Activated T-helper 1 cell treated with anti-CD3 and anti-CD28 coated beads, Interleukin-12 subunit alpha, Interleukin-12 subunit beta, Interleukin-2, Interleukin-4 antibody, amounts not matched to agents 30 ng/mL and 10 ng/mL and 1 ng/mL, durations not matched to agents 14 hours and 24 hours and 36 hours (primary cell): ENCODE measurements around the gene SKA2. TPM values are rescaled to one million over a fixed set of nuclear protein-coding genes. Genes with fewer than 3 reads are reported as not detected.
A peak's percentile ranks its signal among the peaks of the same experiment; 100 is the strongest.
"Not testable (repeated sequence)": the region's sequence is repeated elsewhere in the genome, so short reads cannot be mapped to it uniquely, and the experiment has no call there.

Experiments used
- DNase-seq: peaks from one replicate; pipeline ENCODE4 v3.0.0; 2021; ENCODE audit warnings: low spot score
- H3K27ac Mint-ChIP-seq: one replicate; pipeline ENCODE4 v1.8.0; 2021; ENCODE audit warnings: mild to moderate bottlenecking, mixed read lengths
- H3K27me3 Mint-ChIP-seq: one replicate; pipeline ENCODE4 v1.8.0; 2022; ENCODE audit warnings: mild to moderate bottlenecking, moderate library complexity, mixed read lengths; ENCODE audit not compliant: insufficient read depth
- H3K36me3 Mint-ChIP-seq: one replicate; pipeline ENCODE4 v1.8.0; 2021; ENCODE audit warnings: low read depth, mixed read lengths
- H3K4me1 Mint-ChIP-seq: one replicate; pipeline ENCODE4 v1.8.0; 2021; ENCODE audit warnings: low read depth, mixed read lengths
- H3K4me3 Mint-ChIP-seq: one replicate; pipeline ENCODE4 v1.8.0; 2021; ENCODE audit warnings: mild to moderate bottlenecking, moderate library complexity, mixed read lengths
- H3K9me3 Mint-ChIP-seq: one replicate; pipeline ENCODE4 v1.8.0; 2021; ENCODE audit warnings: mixed read lengths
- intact Hi-C: fragments of 100-400 bp; cut with micrococcal nuclease; formaldehyde crosslinking; loops from one replicate; pipeline ENCODE4 v1.15.1; 2024
- total RNA-seq: library from RNA; stranded (reverse); gene quantifications from 2 replicates; pipeline ENCODE4 v1.2.3, GENCODE V29; 2022

SKA2 gene
- total RNA-seq, 1 donor from 2014 or later: 52.1 TPM

DNA sequence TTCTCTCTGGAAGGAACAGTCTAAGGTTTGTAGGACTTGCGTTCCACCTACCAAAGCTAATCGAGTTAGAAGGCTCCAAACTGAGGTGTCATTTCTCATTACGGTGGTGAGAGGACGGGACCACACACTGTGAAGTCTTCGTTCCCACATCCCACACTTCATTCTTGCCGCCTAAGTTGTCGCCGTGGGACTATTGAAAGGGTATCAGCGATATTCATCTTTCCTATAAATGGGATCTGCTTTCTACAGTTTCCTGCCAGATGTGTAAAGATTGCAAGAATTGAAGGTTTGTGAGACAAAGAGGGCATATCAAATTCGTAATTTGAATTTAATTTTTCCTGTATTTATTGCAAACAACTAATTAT, 47.7 kb downstream of the SKA2 start:
- H3K27me3 Mint-ChIP-seq: peaks cover 1% of the 10 kb centered on the region
- H3K36me3 Mint-ChIP-seq: peaks cover 28% of the 10 kb centered on the region
- peak overlapping the region; percentile 90 for H3K27ac Mint-ChIP-seq
- no peaks in the 10 kb centered on the region for H3K9me3 Mint-ChIP-seq
- H3K4me1 Mint-ChIP-seq: peaks cover 65% of the 10 kb centered on the region
- peak overlapping the region; percentile 97 for H3K4me3 Mint-ChIP-seq
- intact Hi-C loops: loop anchor here (2.0 to 10.0 kb wide), 6 partner anchors 458 to 1285 kb away; partner anchors contain the start of genes CLTC, DHX40, PTRH2 and USP32
- no peak for DNase-seq

GRCh38 chr17:59106463-59107305, 48.3 kb downstream of the SKA2 start, which contains the start of gene TRIM37:
TRIM37 (minus strand) TSS chr17:59106880; CDS start chr17:59106461, 419 bp downstream.
- H3K36me3 Mint-ChIP-seq: peaks cover 28% of the 10 kb centered on the region
- intact Hi-C loops: loop anchor here (1.0 to 10.0 kb wide), 10 partner anchors 49 to 1286 kb away; partner anchors contain the start of genes CLTC, DHX40, GDPD1 and PRR11
- H3K9me3 Mint-ChIP-seq: no peaks in the 10 kb centered on the region
- peak within 1 kb of the TSS; percentile 90 for H3K27ac Mint-ChIP-seq
- H3K4me3 Mint-ChIP-seq: peak within 1 kb of the TSS; percentile 97
- peaks cover 66% of the 10 kb centered on the region for H3K4me1 Mint-ChIP-seq
- DNase-seq: peak; percentile 100
- H3K27me3 Mint-ChIP-seq: peaks cover 1% of the 10 kb centered on the region

DNA sequence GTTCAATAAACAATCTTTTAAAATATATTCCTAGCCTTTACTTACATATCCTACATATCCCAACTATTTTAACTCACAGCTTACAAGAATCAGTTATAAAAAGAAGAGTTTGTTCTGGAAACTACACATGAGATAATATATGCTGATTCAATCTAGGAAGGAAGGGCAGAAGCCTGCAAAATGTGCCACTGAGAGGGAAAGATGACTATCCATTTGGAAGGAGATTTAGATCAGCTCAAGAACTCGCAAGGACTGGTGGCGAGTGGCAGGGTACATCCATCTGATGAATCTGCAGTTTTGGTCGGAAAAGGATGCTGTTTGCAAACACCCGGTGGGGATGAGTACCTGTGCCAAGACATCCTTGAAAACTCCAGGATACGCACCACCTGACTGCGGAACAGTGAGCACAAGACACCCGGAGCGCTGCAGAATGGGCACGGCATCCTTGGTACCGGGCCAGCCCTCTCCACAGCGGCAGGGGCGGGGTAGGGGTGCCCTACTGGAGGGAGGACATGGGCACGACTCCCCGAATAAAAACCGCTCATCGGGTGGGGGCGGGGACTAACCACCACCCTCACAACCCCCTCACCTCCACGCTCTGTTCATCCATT, 49.0 kb downstream of the SKA2 start:
- Mint-ChIP-seq H3K27me3 (peaks cover 1% of the 10 kb centered on the region), H3K36me3 (peaks cover 27% of the 10 kb centered on the region), H3K4me3 (peak overlapping the region; percentile 97), H3K4me1 (peaks cover 59% of the 10 kb centered on the region), H3K27ac (peak overlapping the region; percentile 90), H3K9me3 (no peaks in the 10 kb centered on the region)
- intact Hi-C loops: loop anchor here (1.0 to 10.0 kb wide), 10 partner anchors 49 to 1286 kb away; partner anchors contain the start of genes CLTC, DHX40, GDPD1 and PRR11
- peak; percentile 63 for DNase-seq

GRCh38 chr17:59101178-59101577, 53.8 kb downstream of the SKA2 start:
- DNase-seq: no peak
- no peaks in the 10 kb centered on the region for H3K27me3 Mint-ChIP-seq
- intact Hi-C loops: loop anchor here (10.0 kb wide), 1 partner anchor 514 kb away; the partner anchor contains the start of gene CLTC
- H3K4me3 Mint-ChIP-seq: no peak overlapping the region
- no peak overlapping the region for H3K27ac Mint-ChIP-seq
- peaks cover 53% of the 10 kb centered on the region for H3K4me1 Mint-ChIP-seq
- peaks cover 36% of the 10 kb centered on the region for H3K36me3 Mint-ChIP-seq
- peaks cover 7% of the 10 kb centered on the region for H3K9me3 Mint-ChIP-seq

DNA sequence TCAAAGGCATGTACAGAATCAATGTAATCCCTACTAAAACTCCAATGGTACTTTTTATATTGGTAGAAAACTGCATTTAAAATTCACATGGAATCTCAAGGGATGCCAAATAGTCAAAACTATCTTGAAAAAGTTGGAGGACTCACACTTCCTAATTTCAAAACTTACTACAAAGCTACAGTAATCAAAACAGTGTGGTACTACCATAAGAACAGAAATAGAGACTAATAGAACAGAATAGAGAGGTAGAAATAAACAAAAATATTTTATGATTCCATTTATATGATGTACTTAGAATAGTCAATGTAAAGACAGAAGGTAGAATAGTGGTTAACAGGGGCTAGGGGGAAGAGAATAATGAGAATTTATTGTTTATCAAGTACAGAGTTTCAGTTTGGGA, 57.1 kb downstream of the SKA2 start:
- H3K36me3 Mint-ChIP-seq: peaks cover 39% of the 10 kb centered on the region
- no peak overlapping the region for H3K4me3 Mint-ChIP-seq
- intact Hi-C loops: no loop called here
- DNase-seq: no peak
- peaks cover 7% of the 10 kb centered on the region for H3K9me3 Mint-ChIP-seq
- no peak overlapping the region for H3K27ac Mint-ChIP-seq
- no peaks in the 10 kb centered on the region for H3K27me3 Mint-ChIP-seq
- H3K4me1 Mint-ChIP-seq: peaks cover 41% of the 10 kb centered on the region

DNA sequence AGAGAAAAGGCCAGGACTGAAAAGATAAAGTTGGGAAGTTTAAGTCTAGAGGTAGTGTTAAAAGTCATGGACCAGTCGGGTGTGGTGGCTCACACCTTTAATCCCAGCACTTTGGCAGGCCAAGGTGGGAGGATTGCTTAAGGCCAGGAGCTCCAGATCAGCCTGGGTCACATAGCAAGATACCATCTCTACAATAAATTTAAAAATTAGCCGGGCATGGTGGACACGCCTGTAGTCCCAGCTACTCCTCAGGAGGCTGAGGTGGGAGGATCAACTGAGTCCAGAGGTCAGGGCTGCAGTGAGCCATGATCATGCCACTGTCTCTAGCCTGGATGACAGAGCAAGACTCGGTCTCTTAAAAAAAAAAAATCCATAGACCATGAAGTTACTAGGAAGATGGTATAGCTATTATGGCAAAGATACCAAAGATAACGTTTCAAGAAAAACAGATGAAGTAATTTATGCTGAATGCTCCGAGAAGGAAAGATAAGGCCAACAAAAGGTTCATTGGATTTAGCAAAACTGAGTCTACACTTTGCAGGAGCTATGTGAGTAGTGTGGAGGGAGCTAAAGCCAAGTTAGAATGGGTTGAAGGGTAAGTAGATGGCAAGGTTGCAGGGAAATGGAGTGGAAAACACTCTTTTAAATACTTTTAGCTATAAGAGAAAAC, 60.0 kb downstream of the SKA2 start:
- H3K4me1 Mint-ChIP-seq: peaks cover 25% of the 10 kb centered on the region
- H3K4me3 Mint-ChIP-seq: no peak overlapping the region
- peaks cover 5% of the 10 kb centered on the region for H3K9me3 Mint-ChIP-seq
- DNase-seq: no peak
- intact Hi-C loops: no loop called here
- H3K27ac Mint-ChIP-seq: no peak overlapping the region
- no peaks in the 10 kb centered on the region for H3K27me3 Mint-ChIP-seq
- H3K36me3 Mint-ChIP-seq: peaks cover 24% of the 10 kb centered on the region

DNA sequence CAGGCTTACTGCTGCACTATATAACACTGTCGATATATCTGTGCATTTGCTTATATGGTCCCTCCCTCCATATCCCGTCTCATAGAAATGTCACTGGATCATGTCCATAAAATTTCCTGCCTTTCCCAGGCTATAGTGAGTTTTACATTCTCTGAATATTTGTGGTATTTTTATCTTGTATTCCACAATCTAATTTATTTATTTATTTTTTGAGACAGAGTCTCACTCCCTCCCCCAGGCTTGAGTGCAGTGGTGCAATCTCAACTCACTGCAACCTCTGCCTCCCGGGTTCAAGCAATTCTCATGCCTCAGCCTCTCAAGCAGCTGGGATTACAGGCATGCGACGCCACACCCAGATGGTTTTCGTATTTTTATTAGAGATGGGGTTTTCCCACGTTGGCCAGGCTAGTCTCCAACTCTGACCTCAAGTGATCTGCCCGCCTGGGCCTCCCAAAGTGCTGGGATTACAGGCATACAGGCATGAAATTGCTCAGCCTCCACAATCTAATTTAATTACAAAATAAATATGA, 61.2 kb downstream of the SKA2 start:
- no peaks in the 10 kb centered on the region for H3K27me3 Mint-ChIP-seq
- H3K27ac Mint-ChIP-seq: no peak overlapping the region
- H3K36me3 Mint-ChIP-seq: peaks cover 26% of the 10 kb centered on the region
- peaks cover 4% of the 10 kb centered on the region for H3K9me3 Mint-ChIP-seq
- no peak for DNase-seq
- no peak overlapping the region for H3K4me3 Mint-ChIP-seq
- intact Hi-C loops: no loop called here
- peaks cover 24% of the 10 kb centered on the region for H3K4me1 Mint-ChIP-seq

- H3K27ac Mint-ChIP-seq: no peak overlapping the region
- intact Hi-C loops: no loop called here
- peaks cover 24% of the 10 kb centered on the region for H3K4me1 Mint-ChIP-seq
- peaks cover 4% of the 10 kb centered on the region for H3K9me3 Mint-ChIP-seq
- no peak overlapping the region for H3K4me3 Mint-ChIP-seq
- DNase-seq: no peak
- no peaks in the 10 kb centered on the region for H3K27me3 Mint-ChIP-seq
- peaks cover 26% of the 10 kb centered on the region for H3K36me3 Mint-ChIP-seq
These were observed 61.8 kb downstream of the SKA2 start for GRCh38 chr17:59093145-59093701.

- H3K36me3 Mint-ChIP-seq: peaks cover 23% of the 10 kb centered on the region
- H3K9me3 Mint-ChIP-seq, H3K27me3 Mint-ChIP-seq, H3K27ac Mint-ChIP-seq, intact Hi-C loops, DNase-seq, H3K4me3 Mint-ChIP-seq: not testable (repeated sequence)
- peaks cover 17% of the 10 kb centered on the region for H3K4me1 Mint-ChIP-seq
These were observed 64.4 kb downstream of the SKA2 start for GRCh38 chr17:59090593-59090992.

GRCh38 chr17:59084154-59084553, 70.8 kb downstream of the SKA2 start:
- H3K4me1 Mint-ChIP-seq: peaks cover 6% of the 10 kb centered on the region
- H3K27me3 Mint-ChIP-seq: no peaks in the 10 kb centered on the region
- no peaks in the 10 kb centered on the region for H3K9me3 Mint-ChIP-seq
- peaks cover 37% of the 10 kb centered on the region for H3K36me3 Mint-ChIP-seq
- intact Hi-C loops: no loop called here
- DNase-seq: no peak
- H3K4me3 Mint-ChIP-seq: no peak overlapping the region
- H3K27ac Mint-ChIP-seq: no peak overlapping the region

- no peak for DNase-seq
- Mint-ChIP-seq H3K4me1 (peaks cover 14% of the 10 kb centered on the region), H3K27ac (no peak overlapping the region), H3K4me3 (no peak overlapping the region), H3K27me3 (no peaks in the 10 kb centered on the region), H3K36me3 (peaks cover 37% of the 10 kb centered on the region), H3K9me3 (no peaks in the 10 kb centered on the region)
- intact Hi-C loops: no loop called here
These were observed 80.5 kb downstream of the SKA2 start for GRCh38 chr17:59074494-59074893.

GRCh38 chr17:59073972-59074371, 81.0 kb downstream of the SKA2 start:
- DNase-seq: no peak
- Mint-ChIP-seq H3K27me3 (no peaks in the 10 kb centered on the region), H3K4me1 (peaks cover 14% of the 10 kb centered on the region), H3K27ac (no peak overlapping the region), H3K36me3 (peaks cover 37% of the 10 kb centered on the region), H3K4me3 (no peak overlapping the region), H3K9me3 (no peaks in the 10 kb centered on the region)
- intact Hi-C loops: no loop called here
